ENCODE measurements around the gene NFASC.

DNA sequence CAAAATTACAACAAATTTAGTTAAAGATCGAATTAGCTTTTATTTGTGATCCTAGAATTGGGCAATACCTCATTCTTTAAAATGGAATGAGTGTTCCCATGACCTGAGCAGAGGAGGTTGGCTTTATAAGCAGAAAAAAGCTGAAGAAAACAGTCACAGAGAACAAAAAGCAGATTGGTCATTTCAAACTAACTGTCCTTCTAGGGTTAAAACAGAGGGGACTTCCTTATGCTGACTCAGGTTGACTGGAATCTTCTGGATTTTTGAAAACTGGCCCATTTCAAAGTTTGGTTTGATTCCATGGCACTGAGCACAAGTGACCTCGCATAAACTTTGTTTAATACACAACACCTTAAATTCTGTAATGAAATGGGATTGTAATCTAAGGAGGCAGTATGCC, 17.6 kb downstream of the NFASC start:
- peak in 1 of 3 donors; percentile 10 for TF ChIP-seq POLR2AphosphoS5 (IDR thresholded peaks at IDR 0.05)
- no peak for TF ChIP-seq POLR2A (IDR thresholded peaks at IDR 0.05)
